Nephron progenitor cell (in vitro differentiated cells): ENCODE data around the gene HOXA2.
A peak's percentile ranks its signal among the peaks of the same experiment; 100 is the strongest.

Experiments
- DNase-seq: peaks from one replicate; pipeline ENCODE4 v3.0.0; 2021
- H3K27ac Mint-ChIP-seq: 2 replicates; pipeline ENCODE4 v1.8.0; 2021; ENCODE audit warnings: mild to moderate bottlenecking, moderate library complexity, mixed read lengths
- H3K27me3 Mint-ChIP-seq: 2 replicates; pipeline ENCODE4 v1.8.0; 2021; ENCODE audit warnings: mild to moderate bottlenecking, low read depth, mixed read lengths; ENCODE audit not compliant: poor library complexity
- H3K36me3 Mint-ChIP-seq: 2 replicates; pipeline ENCODE4 v1.8.0; 2021; ENCODE audit warnings: low read depth, mixed read lengths
- H3K4me1 Mint-ChIP-seq: 2 replicates; pipeline ENCODE4 v1.8.0; 2021; ENCODE audit warnings: mixed read lengths
- H3K4me3 Mint-ChIP-seq: 2 replicates; pipeline ENCODE4 v1.8.0; 2021; ENCODE audit warnings: mild to moderate bottlenecking, moderate library complexity, mixed read lengths
- H3K9me3 Mint-ChIP-seq: 2 replicates; pipeline ENCODE4 v1.8.0; 2021; ENCODE audit warnings: mild to moderate bottlenecking, moderate library complexity, mixed read lengths
- CTCF ChIP-seq: fragments of 200-600 bp; sonication (generic); IDR thresholded peaks from 2 replicates; pipeline ENCODE4 v1.5.0; 2021; ENCODE audit warnings: antibody characterized with exemption

Gene HOXA2

GRCh38 chr7:27110186-27111031 lies 7.9 kb upstream of the HOXA2 start:
- H3K4me1 Mint-ChIP-seq: peaks cover 67% of the 10 kb centered on the region
- DNase-seq: peak; percentile 96
- H3K9me3 Mint-ChIP-seq: no peaks in the 10 kb centered on the region
- TF ChIP-seq CTCF: no peak
- H3K36me3 Mint-ChIP-seq: peaks cover 49% of the 10 kb centered on the region
- H3K4me3 Mint-ChIP-seq: peak overlapping the region; percentile 99
- H3K27me3 Mint-ChIP-seq: peaks cover 4% of the 10 kb centered on the region
- peak overlapping the region; percentile 100 for H3K27ac Mint-ChIP-seq

GRCh38 chr7:27109466-27110185 lies 7.1 kb upstream of the HOXA2 start:
- no peaks in the 10 kb centered on the region for H3K9me3 Mint-ChIP-seq
- no peak for DNase-seq
- H3K27ac Mint-ChIP-seq: peak overlapping the region; percentile 100
- peaks cover 4% of the 10 kb centered on the region for H3K27me3 Mint-ChIP-seq
- peaks cover 43% of the 10 kb centered on the region for H3K36me3 Mint-ChIP-seq
- TF ChIP-seq CTCF: no peak
- H3K4me1 Mint-ChIP-seq: peaks cover 75% of the 10 kb centered on the region
- peak overlapping the region; percentile 99 for H3K4me3 Mint-ChIP-seq

GRCh38 chr7:27108390-27109127 lies 6.1 kb upstream of the HOXA2 start:
- peaks cover 43% of the 10 kb centered on the region for H3K36me3 Mint-ChIP-seq
- peaks cover 82% of the 10 kb centered on the region for H3K4me1 Mint-ChIP-seq
- peak; percentile 78 for DNase-seq
- no peak for TF ChIP-seq CTCF
- peak overlapping the region; percentile 99 for H3K4me3 Mint-ChIP-seq
- no peaks in the 10 kb centered on the region for H3K9me3 Mint-ChIP-seq
- H3K27ac Mint-ChIP-seq: peak overlapping the region; percentile 100
- no peaks in the 10 kb centered on the region for H3K27me3 Mint-ChIP-seq

- TF ChIP-seq CTCF: no peak
- H3K4me3 Mint-ChIP-seq: peak overlapping the region; percentile 99
- H3K4me1 Mint-ChIP-seq: peaks cover 89% of the 10 kb centered on the region
- H3K27ac Mint-ChIP-seq: peak overlapping the region; percentile 100
- no peak for DNase-seq
- peaks cover 39% of the 10 kb centered on the region for H3K36me3 Mint-ChIP-seq
- no peaks in the 10 kb centered on the region for H3K9me3 Mint-ChIP-seq
- no peaks in the 10 kb centered on the region for H3K27me3 Mint-ChIP-seq
These were observed 5.2 kb upstream of the HOXA2 start for GRCh38 chr7:27107391-27108381.

- H3K36me3 Mint-ChIP-seq: peaks cover 35% of the 10 kb centered on the region
- H3K4me1 Mint-ChIP-seq: peaks cover 91% of the 10 kb centered on the region
- H3K9me3 Mint-ChIP-seq: no peaks in the 10 kb centered on the region
- H3K4me3 Mint-ChIP-seq: peak overlapping the region; percentile 99
- H3K27me3 Mint-ChIP-seq: no peaks in the 10 kb centered on the region
- no peak for DNase-seq
- H3K27ac Mint-ChIP-seq: peak overlapping the region; percentile 100
- no peak for TF ChIP-seq CTCF
These were observed 4.4 kb upstream of the HOXA2 start for GRCh38 chr7:27106901-27107240.
